ENCODE data around the gene TARBP1.
"Not testable (repeated sequence)": the region's sequence is repeated elsewhere in the genome, so short reads cannot be mapped to it uniquely, and the experiment has no call there.

TARBP1 gene

GRCh38 chr1:234504251-234504650, 25.3 kb upstream of the TARBP1 start:
- DNase-seq, result not testable (repeated sequence)

- no peak for DNase-seq
Observed at GRCh38 chr1:234503193-234504050, 24.4 kb upstream of the TARBP1 start.

GRCh38 chr1:234502785-234503184, 23.8 kb upstream of the TARBP1 start:
- no peak for DNase-seq

- peak; percentile 44 for DNase-seq
Observed at GRCh38 chr1:234500269-234500668, 21.3 kb upstream of the TARBP1 start.

- DNase-seq, result no peak
Observed at GRCh38 chr1:234499943-234500245, 20.9 kb upstream of the TARBP1 start.

- peak; percentile 85 for DNase-seq
Observed at GRCh38 chr1:234499119-234499942, 20.4 kb upstream of the TARBP1 start.

GRCh38 chr1:234498448-234499118, 19.6 kb upstream of the TARBP1 start:
- DNase-seq, result no peak

- no peak for DNase-seq
Observed at GRCh38 chr1:234497589-234497988, 18.6 kb upstream of the TARBP1 start.

GRCh38 chr1:234495231-234495990, 16.4 kb upstream of the TARBP1 start:
- DNase-seq, result peak; percentile 88

- no peak for DNase-seq
Observed at GRCh38 chr1:234494049-234494448, 15.1 kb upstream of the TARBP1 start.

- no peak for DNase-seq
Observed at GRCh38 chr1:234490793-234491479, 12.0 kb upstream of the TARBP1 start.

GRCh38 chr1:234489698-234490077, 10.7 kb upstream of the TARBP1 start:
- DNase-seq, result no peak

- DNase-seq, result no peak
Observed at GRCh38 chr1:234489007-234489697, 10.2 kb upstream of the TARBP1 start.

GRCh38 chr1:234488054-234489006, 9.4 kb upstream of the TARBP1 start:
- no peak for DNase-seq

- peak; percentile 70 for DNase-seq
Observed at GRCh38 chr1:234486858-234487840, 8.2 kb upstream of the TARBP1 start.

GRCh38 chr1:234484991-234485739, 6.2 kb upstream of the TARBP1 start:
- no peak for DNase-seq

- peak; percentile 30 for DNase-seq
Observed at GRCh38 chr1:234484218-234484617, 5.2 kb upstream of the TARBP1 start.

GRCh38 chr1:234481771-234482170, 2.8 kb upstream of the TARBP1 start:
- no peak for DNase-seq

All from HCEC 1CT (cell line).